HL-60 (cell line): ENCODE data around the gene SPG21.

Experiments used
- DNase-seq, 2 experiments: peaks; one replicate each; pipeline ENCODE4 v3.0.0-alpha.2; 2010 to 2020; ENCODE audit warnings: low read depth in 1 of 2, low spot score in 1 of 2
- H3K27ac ChIP-seq: fragments of 250-450 bp; sonication (Bioruptor Pico); replicated peaks from 2 replicates; pipeline ENCODE4 v1.5.1; 2020; ENCODE audit warnings: mild to moderate bottlenecking, moderate library complexity
- H3K27me3 ChIP-seq: fragments of 250-450 bp; sonication (Bioruptor Pico); 2 replicates; pipeline ENCODE4 v1.5.1; 2021; ENCODE audit warnings: mild to moderate bottlenecking, moderate library complexity; ENCODE audit not compliant: insufficient read depth, poor library complexity, severe bottlenecking
- H3K4me3 ChIP-seq: replicated peaks from 2 replicates; pipeline ENCODE4 v1.5.1; 2011; ENCODE audit warnings: mild to moderate bottlenecking, control low read depth, low read length; ENCODE audit not compliant: insufficient read depth
- CTCF ChIP-seq: IDR thresholded peaks from one replicate; pipeline ENCODE4 v1.5.1; 2011; ENCODE audit warnings: low read length, control low read depth, inconsistent platforms; ENCODE audit not compliant: insufficient read depth
- GABPA ChIP-seq: IDR thresholded peaks from 2 replicates; pipeline ENCODE4 v1.6.1; 2012; ENCODE audit warnings: low read depth
- POLR2AphosphoS5 ChIP-seq: IDR thresholded peaks from 2 replicates; pipeline ENCODE4 v1.6.1; 2012; ENCODE audit warnings: low read depth
- REST ChIP-seq: IDR thresholded peaks from 2 replicates; pipeline ENCODE4 v1.6.1; 2012; ENCODE audit warnings: low read depth; ENCODE audit not compliant: insufficient replicate concordance
- SPI1 ChIP-seq: IDR thresholded peaks from 2 replicates; pipeline ENCODE4 v1.6.1; 2012; ENCODE audit warnings: low read depth, mild to moderate bottlenecking, borderline replicate concordance

The SPG21 gene

GRCh38 chr15:64991536-64992135 lies 1.9 kb upstream of the SPG21 start:
- DNase-seq = no peak
- TF ChIP-seq SPI1 = no peak
- no peak for TF ChIP-seq REST
- TF ChIP-seq CTCF = no peak
- no peak overlapping the region for H3K27ac ChIP-seq
- no peak overlapping the region for H3K4me3 ChIP-seq
- no peaks in the 10 kb centered on the region for H3K27me3 ChIP-seq

DNA sequence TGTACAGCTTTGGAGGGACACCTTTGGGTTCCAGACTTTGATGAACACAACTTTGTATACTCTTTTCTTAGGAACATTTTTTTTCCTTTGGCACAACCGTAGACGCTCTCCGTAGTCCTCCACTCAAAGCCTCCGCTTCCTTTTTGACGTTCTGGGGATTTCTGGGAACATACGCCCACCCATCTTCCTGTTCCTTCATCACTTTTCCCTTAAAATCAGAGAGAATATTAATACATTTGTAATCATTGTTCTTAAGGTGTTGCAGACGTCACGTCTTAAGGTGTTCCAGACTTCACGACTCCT lies 405 bp upstream of the SPG21 start:
- DNase-seq = no peak
- no peak for TF ChIP-seq SPI1
- TF ChIP-seq POLR2AphosphoS5 = no peak
- no peak for TF ChIP-seq REST
- TF ChIP-seq GABPA = no peak
- Histone ChIP-seq H3K4me3 (peak overlapping the region; percentile 96), H3K27ac (peak overlapping the region; percentile 66), H3K27me3 (no peaks in the 10 kb centered on the region)

DNA sequence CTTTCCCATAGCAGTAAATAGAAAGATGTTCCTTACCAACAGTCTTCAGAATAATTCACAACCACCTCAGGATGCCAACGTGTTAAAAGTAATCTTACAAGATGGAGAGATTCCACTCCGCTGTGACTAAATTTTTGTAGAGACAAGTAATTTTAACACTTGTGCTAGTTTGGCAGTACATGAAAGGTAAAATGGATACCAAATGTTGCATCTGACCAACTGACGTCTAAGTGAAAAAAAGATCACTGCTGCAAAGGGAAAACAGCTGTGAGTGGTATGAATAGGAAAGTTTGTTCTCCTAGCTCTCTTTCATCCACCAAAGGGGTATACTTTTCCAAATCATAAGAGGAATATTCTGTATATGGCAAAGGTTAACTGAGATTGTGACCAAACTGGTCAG lies 2.6 kb downstream of the SPG21 start:
- TF ChIP-seq REST (no peak), CTCF (no peak), GABPA (no peak), POLR2AphosphoS5 (no peak)
- Histone ChIP-seq H3K4me3 (no peak overlapping the region), H3K27me3 (no peaks in the 10 kb centered on the region), H3K27ac (no peak overlapping the region)
- DNase-seq = no peak
